Measurements from ENCODE around the gene TLX3.

The TLX3 gene

DNA sequence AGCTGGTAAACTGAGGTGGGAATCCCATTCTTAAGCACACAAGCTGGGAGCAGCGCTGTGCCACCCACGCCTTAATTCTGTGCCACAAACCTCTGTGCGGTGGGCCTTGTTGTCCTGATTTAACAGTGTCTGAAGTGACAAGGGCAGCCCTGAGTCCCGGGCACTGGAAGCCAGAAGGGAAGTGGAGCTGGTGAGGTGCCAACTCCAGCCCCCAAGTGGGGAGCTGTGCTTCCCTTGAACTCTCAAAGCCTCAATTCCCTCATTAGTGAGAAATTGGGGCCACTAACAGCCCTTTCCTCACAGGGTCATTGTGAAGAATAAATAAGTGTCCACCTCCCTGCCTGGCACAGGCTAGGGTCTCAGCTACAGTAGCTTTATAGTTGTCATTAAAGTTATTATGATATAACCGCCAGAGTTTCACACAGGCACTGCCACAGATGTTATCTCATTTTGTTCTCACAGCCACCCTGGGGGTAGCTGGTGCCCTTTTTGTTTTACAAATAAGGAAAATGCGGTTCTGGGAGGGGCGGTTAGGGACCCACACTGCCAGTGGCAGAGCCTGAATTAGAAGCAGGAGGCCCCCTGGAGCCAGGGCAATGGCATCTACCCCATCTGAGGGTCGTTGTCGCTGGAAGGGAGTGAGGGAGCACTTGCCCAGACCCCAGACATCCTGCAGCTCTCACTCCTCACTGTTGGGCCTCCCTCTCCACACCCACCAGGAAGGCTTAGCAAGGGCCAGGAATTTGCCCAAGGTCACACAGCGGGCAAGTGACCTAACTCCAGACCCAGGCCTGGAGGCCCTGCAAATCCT, 2.1 kb upstream of the TLX3 start:
- DNase-seq (ENCODE audit: low read depth): no peak
- no peak overlapping the region for H3K9ac ChIP-seq (ENCODE audit: low read length)
- peaks cover 3% of the 10 kb centered on the region for H3K9me3 ChIP-seq (ENCODE audit: control insufficient read depth, low read length)
- no peaks in the 10 kb centered on the region for H3K36me3 ChIP-seq (ENCODE audit: control insufficient read depth, insufficient read depth, low read length, severe bottlenecking)
- no peak overlapping the region for H3K4me3 ChIP-seq (ENCODE audit: low read length)
- H3K4me1 ChIP-seq (ENCODE audit: control insufficient read depth, insufficient read depth, low read length): no peaks in the 10 kb centered on the region
- peaks cover 79% of the 10 kb centered on the region for H3K27me3 ChIP-seq (replicated peaks; ENCODE audit: control insufficient read depth, insufficient read depth, low read length)

GRCh38 chr5:171307789-171308452, 1.1 kb upstream of the TLX3 start:
- DNase-seq (ENCODE audit: low read depth): no peak
- Histone ChIP-seq H3K4me3 (ENCODE audit: low read length) (no peak overlapping the region), H3K36me3 (ENCODE audit: control insufficient read depth, insufficient read depth, low read length, severe bottlenecking) (no peaks in the 10 kb centered on the region), H3K4me1 (ENCODE audit: control insufficient read depth, insufficient read depth, low read length) (no peaks in the 10 kb centered on the region), H3K9ac (ENCODE audit: low read length) (no peak overlapping the region), H3K27me3 (replicated peaks; ENCODE audit: control insufficient read depth, insufficient read depth, low read length) (peaks cover 83% of the 10 kb centered on the region), H3K9me3 (ENCODE audit: control insufficient read depth, low read length) (peaks cover 3% of the 10 kb centered on the region)

GRCh38 chr5:171309276-171310211, 496 bp downstream of the TLX3 start:
- no peaks in the 10 kb centered on the region for H3K36me3 ChIP-seq (ENCODE audit: control insufficient read depth, insufficient read depth, low read length, severe bottlenecking)
- H3K9me3 ChIP-seq (ENCODE audit: control insufficient read depth, low read length): peaks cover 3% of the 10 kb centered on the region
- H3K4me3 ChIP-seq (ENCODE audit: low read length): no peak overlapping the region
- peaks cover 80% of the 10 kb centered on the region for H3K27me3 ChIP-seq (replicated peaks; ENCODE audit: control insufficient read depth, insufficient read depth, low read length)
- no peaks in the 10 kb centered on the region for H3K4me1 ChIP-seq (ENCODE audit: control insufficient read depth, insufficient read depth, low read length)
- no peak for DNase-seq (ENCODE audit: low read depth)
- no peak overlapping the region for H3K9ac ChIP-seq (ENCODE audit: low read length)

- Histone ChIP-seq H3K36me3 (ENCODE audit: control insufficient read depth, insufficient read depth, low read length, severe bottlenecking) (no peaks in the 10 kb centered on the region), H3K27me3 (replicated peaks; ENCODE audit: control insufficient read depth, insufficient read depth, low read length) (peaks cover 78% of the 10 kb centered on the region), H3K4me3 (ENCODE audit: low read length) (no peak overlapping the region), H3K4me1 (ENCODE audit: control insufficient read depth, insufficient read depth, low read length) (peaks cover under 1% of the 10 kb centered on the region), H3K9ac (ENCODE audit: low read length) (no peak overlapping the region), H3K9me3 (ENCODE audit: control insufficient read depth, low read length) (peaks cover 3% of the 10 kb centered on the region)
- no peak for DNase-seq (ENCODE audit: low read depth)
Measured at GRCh38 chr5:171310212-171310818, 1.3 kb downstream of the TLX3 start.

GRCh38 chr5:171310819-171311321, 1.8 kb downstream of the TLX3 start:
- DNase-seq (ENCODE audit: low read depth): no peak
- Histone ChIP-seq H3K9me3 (ENCODE audit: control insufficient read depth, low read length) (peaks cover 3% of the 10 kb centered on the region), H3K27me3 (replicated peaks; ENCODE audit: control insufficient read depth, insufficient read depth, low read length) (peaks cover 78% of the 10 kb centered on the region), H3K4me3 (ENCODE audit: low read length) (no peak overlapping the region), H3K4me1 (ENCODE audit: control insufficient read depth, insufficient read depth, low read length) (peaks cover 5% of the 10 kb centered on the region), H3K9ac (ENCODE audit: low read length) (no peak overlapping the region), H3K36me3 (ENCODE audit: control insufficient read depth, insufficient read depth, low read length, severe bottlenecking) (no peaks in the 10 kb centered on the region)

DNA sequence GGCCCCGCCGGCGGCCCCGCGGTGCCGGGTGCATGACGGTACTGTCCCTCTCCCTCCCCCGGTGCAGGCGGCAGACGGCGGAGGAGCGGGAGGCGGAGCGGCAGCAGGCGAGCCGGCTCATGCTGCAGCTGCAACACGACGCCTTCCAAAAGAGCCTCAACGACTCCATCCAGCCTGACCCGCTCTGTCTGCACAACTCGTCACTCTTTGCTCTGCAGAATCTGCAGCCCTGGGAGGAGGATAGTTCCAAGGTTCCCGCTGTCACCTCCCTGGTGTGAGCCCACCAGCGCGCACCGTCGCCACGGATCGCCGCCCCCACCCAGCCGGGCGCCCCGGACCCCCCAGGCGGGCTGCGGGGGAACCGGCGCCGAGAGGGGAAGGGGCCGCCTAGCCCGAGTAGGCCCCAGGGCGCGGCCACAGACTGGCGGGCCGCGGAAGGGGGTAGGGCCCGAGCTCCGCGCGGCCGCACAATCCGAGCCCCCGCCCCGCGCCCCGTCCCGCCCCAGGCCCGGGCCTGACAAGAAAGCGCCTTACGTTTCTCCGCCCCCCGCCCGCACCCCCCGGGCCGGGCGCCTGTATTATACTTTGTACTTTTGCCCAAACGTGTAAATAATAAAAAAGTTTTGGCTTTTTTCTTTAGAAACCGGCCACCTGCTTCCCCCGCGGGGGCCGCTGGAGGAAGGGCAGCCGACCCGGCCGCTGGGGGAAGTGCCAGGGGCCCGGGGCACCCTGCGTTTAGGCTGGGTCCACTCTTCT, 2.5 kb downstream of the TLX3 start:
- Histone ChIP-seq H3K4me3 (ENCODE audit: low read length) (no peak overlapping the region), H3K36me3 (ENCODE audit: control insufficient read depth, insufficient read depth, low read length, severe bottlenecking) (no peaks in the 10 kb centered on the region), H3K4me1 (ENCODE audit: control insufficient read depth, insufficient read depth, low read length) (peaks cover 6% of the 10 kb centered on the region), H3K9me3 (ENCODE audit: control insufficient read depth, low read length) (peaks cover 3% of the 10 kb centered on the region), H3K9ac (ENCODE audit: low read length) (no peak overlapping the region), H3K27me3 (replicated peaks; ENCODE audit: control insufficient read depth, insufficient read depth, low read length) (peaks cover 78% of the 10 kb centered on the region)
- peak; percentile 61 for DNase-seq (ENCODE audit: low read depth)

- Histone ChIP-seq H3K9ac (ENCODE audit: low read length) (no peak overlapping the region), H3K4me1 (ENCODE audit: control insufficient read depth, insufficient read depth, low read length) (peaks cover 9% of the 10 kb centered on the region), H3K4me3 (ENCODE audit: low read length) (no peak overlapping the region), H3K36me3 (ENCODE audit: control insufficient read depth, insufficient read depth, low read length, severe bottlenecking) (no peaks in the 10 kb centered on the region), H3K27me3 (replicated peaks; ENCODE audit: control insufficient read depth, insufficient read depth, low read length) (peaks cover 78% of the 10 kb centered on the region), H3K9me3 (ENCODE audit: control insufficient read depth, low read length) (peaks cover 3% of the 10 kb centered on the region)
- no peak for DNase-seq (ENCODE audit: low read depth)
Measured at GRCh38 chr5:171312129-171312974, 3.3 kb downstream of the TLX3 start.

DNA sequence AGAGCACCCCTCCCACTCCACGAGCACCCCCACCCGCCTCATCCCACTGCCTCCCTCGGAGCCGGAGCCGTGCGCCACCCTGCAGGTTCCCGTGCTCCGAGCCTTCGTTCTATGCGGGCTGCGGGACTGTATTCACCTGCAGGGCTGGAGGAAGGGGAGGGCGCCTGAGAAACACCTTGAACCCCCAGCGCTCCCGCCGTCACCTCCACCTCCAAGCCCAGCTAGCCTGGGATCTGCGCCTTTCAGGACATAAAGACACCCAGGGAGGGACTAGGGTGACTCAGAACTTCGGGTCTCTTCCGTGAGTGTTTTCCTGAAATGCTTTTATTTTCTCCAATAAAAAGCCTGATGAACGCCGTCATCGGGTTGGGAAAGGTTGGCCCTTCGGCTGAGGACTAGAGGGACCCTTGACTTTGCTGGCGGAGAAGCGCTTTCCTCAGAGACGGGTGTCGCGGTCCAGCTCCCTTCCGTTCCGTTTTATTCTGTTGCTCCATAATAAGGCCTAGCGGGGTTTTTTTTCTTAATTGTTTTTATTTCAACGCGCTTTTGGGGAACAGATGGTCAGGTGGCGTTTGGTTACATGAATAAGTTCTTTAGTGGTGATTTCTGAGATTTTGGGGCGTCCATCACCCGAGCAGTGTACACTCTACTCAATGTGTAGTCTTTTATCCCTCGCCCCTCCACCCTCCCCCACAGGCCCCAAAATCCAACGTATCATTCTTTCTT, 4.6 kb downstream of the TLX3 start:
- DNase-seq (ENCODE audit: low read depth): no peak
- Histone ChIP-seq H3K4me3 (ENCODE audit: low read length) (no peak overlapping the region), H3K9me3 (ENCODE audit: control insufficient read depth, low read length) (no peaks in the 10 kb centered on the region), H3K36me3 (ENCODE audit: control insufficient read depth, insufficient read depth, low read length, severe bottlenecking) (no peaks in the 10 kb centered on the region), H3K27me3 (replicated peaks; ENCODE audit: control insufficient read depth, insufficient read depth, low read length) (peaks cover 76% of the 10 kb centered on the region), H3K9ac (ENCODE audit: low read length) (no peak overlapping the region), H3K4me1 (ENCODE audit: control insufficient read depth, insufficient read depth, low read length) (peaks cover 9% of the 10 kb centered on the region)

DNA sequence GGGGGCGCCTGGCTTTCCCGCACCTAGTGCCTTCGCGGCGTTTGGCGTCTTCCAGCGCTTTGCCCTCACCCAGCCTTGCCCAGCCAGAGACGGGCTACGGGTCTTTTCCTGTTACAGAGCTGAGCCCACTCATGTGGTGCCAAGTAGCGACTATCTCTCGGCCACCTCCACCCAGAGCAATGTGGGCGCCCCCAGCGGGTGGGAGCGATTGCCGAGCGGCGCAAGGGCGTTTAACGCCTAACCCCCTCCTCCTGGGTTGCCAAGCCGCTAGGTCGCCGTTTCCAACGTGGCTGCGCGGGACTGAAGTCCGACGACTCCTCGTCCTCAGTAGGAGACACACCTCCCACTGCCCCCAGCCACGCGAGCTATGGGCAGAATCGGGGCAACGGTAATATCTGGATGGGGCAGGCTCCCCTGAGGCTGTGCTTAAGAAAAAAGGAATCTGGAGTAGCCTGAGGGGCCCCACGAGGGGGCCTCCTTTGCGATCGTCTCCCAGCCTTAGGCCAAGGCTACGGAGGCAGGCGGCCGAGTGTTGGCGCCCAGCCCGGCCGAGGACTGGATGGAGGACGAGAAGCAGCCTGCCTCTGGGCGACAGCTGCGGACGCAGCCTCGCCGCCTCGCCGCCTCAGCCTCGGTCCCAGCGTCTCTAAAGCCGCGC, 5.8 kb downstream of the TLX3 start:
- DNase-seq (ENCODE audit: low read depth): peak; percentile 41
- H3K27me3 ChIP-seq (replicated peaks; ENCODE audit: control insufficient read depth, insufficient read depth, low read length): peaks cover 78% of the 10 kb centered on the region
- no peaks in the 10 kb centered on the region for H3K9me3 ChIP-seq (ENCODE audit: control insufficient read depth, low read length)
- H3K4me1 ChIP-seq (ENCODE audit: control insufficient read depth, insufficient read depth, low read length): peaks cover 9% of the 10 kb centered on the region
- H3K9ac ChIP-seq (ENCODE audit: low read length): no peak overlapping the region
- H3K36me3 ChIP-seq (ENCODE audit: control insufficient read depth, insufficient read depth, low read length, severe bottlenecking): no peaks in the 10 kb centered on the region
- peak overlapping the region; percentile 36 for H3K4me3 ChIP-seq (ENCODE audit: low read length)
